Measurements from ENCODE around the gene FOXP1. TPM values are rescaled to one million over a fixed set of nuclear protein-coding genes. Genes with fewer than 3 reads are reported as not detected.

The FOXP1 gene
- total RNA-seq, 1 donor, result 195 TPM

DNA sequence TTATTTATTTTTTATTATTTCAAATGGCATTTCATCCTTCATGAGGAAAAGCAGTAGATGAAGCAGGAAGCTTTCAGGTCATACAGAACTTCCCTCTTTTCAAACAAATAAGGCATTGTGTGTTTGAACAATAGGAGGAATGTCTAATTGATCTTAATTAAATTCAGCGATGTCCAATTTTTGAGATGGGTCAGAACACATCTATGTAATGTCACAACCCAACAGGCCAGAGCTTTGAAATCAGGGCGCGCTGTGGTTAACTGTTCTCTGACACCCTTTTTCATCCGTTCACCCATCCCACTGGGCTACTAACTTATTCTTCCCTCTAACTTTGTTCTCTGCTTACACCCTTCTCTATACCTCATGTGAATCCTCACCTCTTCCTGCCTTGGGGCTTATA is 510.5 kb downstream of the FOXP1 start:
- Histone ChIP-seq H4K20me1 (ENCODE audit: insufficient read depth, low read length) (no peaks in the 10 kb centered on the region), H3K9me3 (ENCODE audit: low read depth, low read length) (no peaks in the 10 kb centered on the region), H3K27ac (ENCODE audit: low read depth, low read length) (peak overlapping the region; percentile 19), H2AFZ (ENCODE audit: low read length) (no peak overlapping the region), H3K4me1 (ENCODE audit: insufficient read depth, low read length) (peaks cover 44% of the 10 kb centered on the region), H3K79me2 (ENCODE audit: insufficient read depth, low read length) (peaks cover 79% of the 10 kb centered on the region), H3K27me3 (ENCODE audit: insufficient read depth, low read length) (no peaks in the 10 kb centered on the region), H3K4me3 (ENCODE audit: insufficient read depth, low read length) (no peak overlapping the region), H3K4me2 (ENCODE audit: insufficient read depth, low read length) (no peak overlapping the region), H3K36me3 (ENCODE audit: insufficient read depth, low read length) (peaks cover 3% of the 10 kb centered on the region)
- TF ChIP-seq, protein P1, sequence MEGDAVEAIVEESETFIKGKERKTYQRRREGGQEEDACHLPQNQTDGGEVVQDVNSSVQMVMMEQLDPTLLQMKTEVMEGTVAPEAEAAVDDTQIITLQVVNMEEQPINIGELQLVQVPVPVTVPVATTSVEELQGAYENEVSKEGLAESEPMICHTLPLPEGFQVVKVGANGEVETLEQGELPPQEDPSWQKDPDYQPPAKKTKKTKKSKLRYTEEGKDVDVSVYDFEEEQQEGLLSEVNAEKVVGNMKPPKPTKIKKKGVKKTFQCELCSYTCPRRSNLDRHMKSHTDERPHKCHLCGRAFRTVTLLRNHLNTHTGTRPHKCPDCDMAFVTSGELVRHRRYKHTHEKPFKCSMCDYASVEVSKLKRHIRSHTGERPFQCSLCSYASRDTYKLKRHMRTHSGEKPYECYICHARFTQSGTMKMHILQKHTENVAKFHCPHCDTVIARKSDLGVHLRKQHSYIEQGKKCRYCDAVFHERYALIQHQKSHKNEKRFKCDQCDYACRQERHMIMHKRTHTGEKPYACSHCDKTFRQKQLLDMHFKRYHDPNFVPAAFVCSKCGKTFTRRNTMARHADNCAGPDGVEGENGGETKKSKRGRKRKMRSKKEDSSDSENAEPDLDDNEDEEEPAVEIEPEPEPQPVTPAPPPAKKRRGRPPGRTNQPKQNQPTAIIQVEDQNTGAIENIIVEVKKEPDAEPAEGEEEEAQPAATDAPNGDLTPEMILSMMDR (IDR thresholded peaks at IDR 0.05; ENCODE audit: extremely low read depth, low read depth, low read length), result no peak
- DNase-seq (ENCODE audit: insufficient read length, low spot score, missing footprints), result no peak

DNA sequence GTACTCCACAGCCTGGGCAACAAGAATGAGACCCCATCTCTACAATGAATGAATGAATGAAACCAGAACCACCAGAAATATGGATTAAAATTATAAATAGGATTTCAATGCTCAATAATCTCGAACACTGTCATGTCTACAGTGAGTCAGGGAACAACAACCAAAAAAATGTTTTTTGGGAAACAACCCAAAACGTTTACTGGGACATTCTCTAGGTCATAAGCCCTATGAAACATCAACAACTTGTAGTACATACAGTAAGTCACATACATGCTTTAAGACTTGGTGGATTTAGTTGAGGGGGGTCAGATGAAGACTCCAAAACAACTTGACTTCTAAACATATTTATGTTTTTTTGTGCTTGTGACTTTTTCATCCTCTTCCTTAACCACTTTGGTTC is 511.2 kb downstream of the FOXP1 start:
- Histone ChIP-seq H3K9me3 (ENCODE audit: low read depth, low read length) (no peaks in the 10 kb centered on the region), H3K36me3 (ENCODE audit: insufficient read depth, low read length) (peaks cover 3% of the 10 kb centered on the region), H3K4me3 (ENCODE audit: insufficient read depth, low read length) (no peak overlapping the region), H3K27ac (ENCODE audit: low read depth, low read length) (peak overlapping the region; percentile 19), H3K4me1 (ENCODE audit: insufficient read depth, low read length) (peaks cover 44% of the 10 kb centered on the region), H3K27me3 (ENCODE audit: insufficient read depth, low read length) (no peaks in the 10 kb centered on the region), H3K79me2 (ENCODE audit: insufficient read depth, low read length) (peaks cover 78% of the 10 kb centered on the region), H3K4me2 (ENCODE audit: insufficient read depth, low read length) (no peak overlapping the region), H4K20me1 (ENCODE audit: insufficient read depth, low read length) (no peaks in the 10 kb centered on the region), H2AFZ (ENCODE audit: low read length) (no peak overlapping the region)
- no peak for DNase-seq (ENCODE audit: insufficient read length, low spot score, missing footprints)
- TF ChIP-seq, protein P1 (IDR thresholded peaks at IDR 0.05; ENCODE audit: extremely low read depth, low read depth, low read length), result no peak

GRCh38 chr3:71070497-71071463 is 512.7 kb downstream of the FOXP1 start:
- Histone ChIP-seq H4K20me1 (ENCODE audit: insufficient read depth, low read length) (no peaks in the 10 kb centered on the region), H3K4me1 (ENCODE audit: insufficient read depth, low read length) (peaks cover 48% of the 10 kb centered on the region), H3K4me3 (ENCODE audit: insufficient read depth, low read length) (no peak overlapping the region), H2AFZ (ENCODE audit: low read length) (no peak overlapping the region), H3K27me3 (ENCODE audit: insufficient read depth, low read length) (no peaks in the 10 kb centered on the region), H3K4me2 (ENCODE audit: insufficient read depth, low read length) (no peak overlapping the region), H3K9me3 (ENCODE audit: low read depth, low read length) (no peaks in the 10 kb centered on the region), H3K27ac (ENCODE audit: low read depth, low read length) (peak overlapping the region; percentile 17), H3K79me2 (ENCODE audit: insufficient read depth, low read length) (peaks cover 83% of the 10 kb centered on the region), H3K36me3 (ENCODE audit: insufficient read depth, low read length) (peaks cover 3% of the 10 kb centered on the region)
- DNase-seq (ENCODE audit: insufficient read length, low spot score, missing footprints), result no peak
- TF ChIP-seq, protein P1 (IDR thresholded peaks at IDR 0.05; ENCODE audit: extremely low read depth, low read depth, low read length), result no peak

DNA sequence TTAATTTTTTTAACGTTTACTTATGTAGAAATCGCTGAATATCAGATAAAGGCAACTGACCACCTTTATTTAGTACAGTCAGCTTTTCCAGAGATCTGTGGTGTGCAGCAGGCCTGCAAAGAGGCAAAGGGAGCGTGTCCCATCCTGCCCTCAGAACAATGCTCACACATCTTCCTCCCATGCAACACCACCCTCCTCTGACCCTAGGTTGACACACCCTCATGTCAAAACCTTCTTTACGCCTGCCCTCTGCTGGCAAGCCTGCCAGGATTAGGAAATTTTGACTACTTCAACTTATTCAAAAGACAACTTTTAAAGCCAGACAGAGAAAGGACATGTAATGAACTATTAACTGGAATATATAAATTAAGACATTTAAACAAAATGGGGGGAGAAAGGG is 513.7 kb downstream of the FOXP1 start:
- Histone ChIP-seq H3K79me2 (ENCODE audit: insufficient read depth, low read length) (peaks cover 87% of the 10 kb centered on the region), H3K36me3 (ENCODE audit: insufficient read depth, low read length) (peaks cover 3% of the 10 kb centered on the region), H3K9me3 (ENCODE audit: low read depth, low read length) (no peaks in the 10 kb centered on the region), H4K20me1 (ENCODE audit: insufficient read depth, low read length) (no peaks in the 10 kb centered on the region), H3K4me3 (ENCODE audit: insufficient read depth, low read length) (no peak overlapping the region), H2AFZ (ENCODE audit: low read length) (no peak overlapping the region), H3K4me2 (ENCODE audit: insufficient read depth, low read length) (no peak overlapping the region), H3K4me1 (ENCODE audit: insufficient read depth, low read length) (peaks cover 45% of the 10 kb centered on the region), H3K27ac (ENCODE audit: low read depth, low read length) (peak overlapping the region; percentile 17), H3K27me3 (ENCODE audit: insufficient read depth, low read length) (no peaks in the 10 kb centered on the region)
- DNase-seq (ENCODE audit: insufficient read length, low spot score, missing footprints), result peak; percentile 95
- TF ChIP-seq, protein P1 (IDR thresholded peaks at IDR 0.05; ENCODE audit: extremely low read depth, low read depth, low read length), result peak; percentile 58
